Hippocampal formation (tissue), 2 donors: ENCODE measurements around the gene NIT1.
A peak's percentile ranks its signal among the peaks of the same experiment; 100 is the strongest.

Experiments
- DNase-seq, 2 donors: peaks; one replicate each; lab custom pipeline; 2025; lab: John Stamatoyannopoulos, UW

Gene NIT1

GRCh38 chr1:161157867-161158266 is 40.0 kb downstream of the NIT1 start:
- DNase-seq = no peak

- DNase-seq = no peak
Observed at GRCh38 chr1:161158316-161159010, 40.6 kb downstream of the NIT1 start.

- peak; percentile 89 to 90 for DNase-seq
Observed at GRCh38 chr1:161159087-161159912, 41.4 kb downstream of the NIT1 start, which contains the start of gene USP21. Gene USP21, plus strand, starts transcription at chr1:161159500. Its CDS starts 1,141 bp downstream, at chr1:161160641.

GRCh38 chr1:161159913-161160243 is 42.0 kb downstream of the NIT1 start:
- no peak for DNase-seq

GRCh38 chr1:161160671-161161145 is 42.8 kb downstream of the NIT1 start:
- DNase-seq = no peak

- no peak for DNase-seq
Observed at GRCh38 chr1:161161652-161162051, 43.7 kb downstream of the NIT1 start.

GRCh38 chr1:161162052-161162451 is 44.1 kb downstream of the NIT1 start:
- DNase-seq = no peak

GRCh38 chr1:161162806-161163205 is 44.9 kb downstream of the NIT1 start:
- no peak for DNase-seq

GRCh38 chr1:161163793-161164192 is 45.9 kb downstream of the NIT1 start:
- no peak for DNase-seq

GRCh38 chr1:161164901-161165610 is 47.2 kb downstream of the NIT1 start:
- no peak for DNase-seq

GRCh38 chr1:161165742-161166668 is 48.1 kb downstream of the NIT1 start, which contains the start of gene PPOX:
Gene PPOX, plus strand, starts transcription at chr1:161166426. Its CDS starts 422 bp downstream, at chr1:161166848.
- peak; percentile 97 to 98 for DNase-seq

GRCh38 chr1:161166669-161167548 is 49.0 kb downstream of the NIT1 start:
- DNase-seq = no peak

- no peak for DNase-seq
Observed at GRCh38 chr1:161168906-161169305, 51.0 kb downstream of the NIT1 start.
